ENCODE results near the gene ST7L.

GRCh38 chr1:112496290-112496689, 122.7 kb downstream of the ST7L start:
- TF ChIP-seq FOSL2 (IDR thresholded peaks at IDR 0.05) (no peak), FOSL2 (CRISPR knock-in tag; IDR thresholded peaks at IDR 0.05) (no peak), CTCF (IDR thresholded peaks at IDR 0.05) (no peak), ZSCAN20 (CRISPR knock-in tag; IDR thresholded peaks at IDR 0.05) (no peak), RNF2 (IDR thresholded peaks at IDR 0.05; ENCODE audit: borderline replicate concordance, low read depth) (no peak), PHF8 (IDR thresholded peaks at IDR 0.05; ENCODE audit: borderline replicate concordance, low read depth) (no peak), RCOR1 (IDR thresholded peaks at IDR 0.05; ENCODE audit: low read depth, low read length) (no peak), EP300 (IDR thresholded peaks at IDR 0.05) (no peak), MAX (IDR thresholded peaks at IDR 0.05) (no peak), JUNB (IDR thresholded peaks at IDR 0.05) (no peak), CHD2 (IDR thresholded peaks at IDR 0.05; ENCODE audit: low read length, partially characterized antibody) (no peak), HDAC2 (IDR thresholded peaks at IDR 0.05) (no peak), CBX8 (IDR thresholded peaks at IDR 0.05) (no peak), GATA3 (IDR thresholded peaks at IDR 0.05; ENCODE audit: borderline replicate concordance) (no peak)
